DOHH2 (cell line): Measurements from ENCODE around the gene TMCO4.

Source experiments
- H3F3A ChIP-seq: fragments of 200-600 bp; sonication (generic), shearing (Covaris generic); 2 replicates; pipeline ENCODE4 v1.6.0; 2016; ENCODE audit warnings: antibody characterized with exemption, mild to moderate bottlenecking; ENCODE audit not compliant: control insufficient read depth, insufficient read depth
- H3K27ac ChIP-seq: fragments of 200-600 bp; sonication (generic); 2 replicates; pipeline ENCODE4 v1.5.1; 2014; ENCODE audit warnings: low read depth, mild to moderate bottlenecking, low read length, moderate library complexity
- H3K27me3 ChIP-seq: fragments of 200-600 bp; sonication (generic); 2 replicates; pipeline ENCODE4 v1.6.1; 2014; ENCODE audit warnings: mild to moderate bottlenecking, low read length, mixed read lengths; ENCODE audit not compliant: control insufficient read depth
- H3K36me3 ChIP-seq: fragments of 200-600 bp; sonication (generic); 2 replicates; pipeline ENCODE4 v1.6.1; 2014; ENCODE audit warnings: mild to moderate bottlenecking, low read length, moderate library complexity, mixed read lengths; ENCODE audit not compliant: control insufficient read depth
- H3K4me1 ChIP-seq: fragments of 200-600 bp; sonication (generic); 2 replicates; pipeline ENCODE4 v1.6.1; 2014; ENCODE audit warnings: mild to moderate bottlenecking, low read length, mixed read lengths; ENCODE audit not compliant: control insufficient read depth
- H3K4me2 ChIP-seq: fragments of 200-600 bp; sonication (generic); 2 replicates; pipeline ENCODE4 v1.6.0; 2014; ENCODE audit warnings: mild to moderate bottlenecking, low read length, moderate library complexity
- H3K4me3 ChIP-seq: fragments of 200-600 bp; sonication (generic); 2 replicates; pipeline ENCODE4 v1.5.1; 2014; ENCODE audit warnings: mild to moderate bottlenecking, low read length, mixed read lengths
- H3K79me2 ChIP-seq: fragments of 200-600 bp; sonication (generic); 2 replicates; pipeline ENCODE4 v1.6.1; 2014; ENCODE audit warnings: mild to moderate bottlenecking, low read length, mixed read lengths; ENCODE audit not compliant: control insufficient read depth
- H3K9me2 ChIP-seq: fragments of 200-600 bp; sonication (generic); replicated peaks from 2 replicates; pipeline ENCODE4 v1.6.1; 2014; ENCODE audit warnings: mild to moderate bottlenecking, low read length, mixed read lengths; ENCODE audit not compliant: control insufficient read depth
- H3K9me3 ChIP-seq: fragments of 200-600 bp; sonication (generic); 2 replicates; pipeline ENCODE4 v1.6.1; 2014; ENCODE audit warnings: antibody characterized with exemption, low read length, mixed read lengths; ENCODE audit not compliant: control insufficient read depth, insufficient read depth
- H4K20me1 ChIP-seq: fragments of 200-600 bp; sonication (generic); 2 replicates; pipeline ENCODE4 v1.6.0; 2014; ENCODE audit warnings: low read depth, mild to moderate bottlenecking, antibody characterized with exemption, low read length, moderate library complexity; ENCODE audit not compliant: control insufficient read depth, insufficient read depth
- CTCF ChIP-seq: fragments of 200-600 bp; sonication (generic); IDR thresholded peaks from one replicate; pipeline ENCODE4 v1.5.1; 2014; ENCODE audit warnings: antibody characterized with exemption, mild to moderate bottlenecking, low read depth, low read length; ENCODE audit not compliant: poor library complexity, severe bottlenecking
- EZH2phosphoT487 ChIP-seq: fragments of 200-600 bp; sonication (generic); IDR thresholded peaks from 2 replicates; pipeline ENCODE4 v1.6.1; 2017; ENCODE audit warnings: borderline replicate concordance, mild to moderate bottlenecking, antibody characterized with exemption, low read length, moderate library complexity, mixed read lengths

TMCO4 gene

GRCh38 chr1:19657511-19657910 is 142.2 kb downstream of the TMCO4 start:
- Histone ChIP-seq H3K36me3 (no peaks in the 10 kb centered on the region), H4K20me1 (no peaks in the 10 kb centered on the region), H3F3A (peaks cover 4% of the 10 kb centered on the region; the same call in 1 of the 2 replicates), H3K4me1 (peaks cover 18% of the 10 kb centered on the region), H3K9me3 (no peaks in the 10 kb centered on the region), H3K79me2 (no peaks in the 10 kb centered on the region), H3K27ac (no peak overlapping the region), H3K4me2 (no peak overlapping the region), H3K9me2 (no peaks in the 10 kb centered on the region), H3K27me3 (no peaks in the 10 kb centered on the region), H3K4me3 (no peak overlapping the region)
- no peak for TF ChIP-seq EZH2phosphoT487
- no peak for TF ChIP-seq CTCF

DNA sequence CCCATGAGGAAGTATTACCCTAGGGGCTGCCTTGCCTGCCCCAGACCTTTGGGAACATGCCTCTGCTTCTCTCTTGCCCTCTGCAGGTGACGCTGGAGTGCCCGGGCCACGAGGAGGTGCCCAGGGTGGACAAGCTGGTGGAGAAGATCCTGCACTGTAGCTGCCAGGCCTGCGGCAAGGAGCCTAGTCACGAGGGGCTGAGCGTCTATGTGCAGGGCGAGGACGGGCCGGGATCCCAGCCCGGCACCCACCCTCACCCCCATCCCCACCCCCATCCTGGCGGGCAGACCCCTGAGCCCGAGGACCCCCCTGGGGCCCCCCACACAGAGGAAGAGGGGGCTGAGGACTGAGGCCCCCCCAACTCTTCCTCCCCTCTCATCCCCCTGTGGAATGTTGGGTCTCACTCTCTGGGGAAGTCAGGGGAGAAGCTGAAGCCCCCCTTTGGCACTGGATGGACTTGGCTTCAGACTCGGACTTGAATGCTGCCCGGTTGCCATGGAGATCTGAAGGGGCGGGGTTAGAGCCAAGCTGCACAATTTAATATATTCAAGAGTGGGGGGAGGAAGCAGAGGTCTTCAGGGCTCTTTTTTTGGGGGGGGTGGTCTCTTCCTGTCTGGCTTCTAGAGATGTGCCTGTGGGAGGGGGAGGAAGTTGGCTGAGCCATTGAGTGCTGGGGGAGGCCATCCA is 142.8 kb downstream of the TMCO4 start:
- Histone ChIP-seq H3K9me2 (no peaks in the 10 kb centered on the region), H3K4me2 (no peak overlapping the region), H3K36me3 (no peaks in the 10 kb centered on the region), H3K9me3 (no peaks in the 10 kb centered on the region), H3K79me2 (no peaks in the 10 kb centered on the region), H4K20me1 (no peaks in the 10 kb centered on the region), H3K27me3 (no peaks in the 10 kb centered on the region), H3K4me3 (no peak overlapping the region), H3F3A (no peaks in the 10 kb centered on the region), H3K4me1 (peaks cover 18% of the 10 kb centered on the region), H3K27ac (no peak overlapping the region)
- TF ChIP-seq CTCF = no peak
- no peak for TF ChIP-seq EZH2phosphoT487

DNA sequence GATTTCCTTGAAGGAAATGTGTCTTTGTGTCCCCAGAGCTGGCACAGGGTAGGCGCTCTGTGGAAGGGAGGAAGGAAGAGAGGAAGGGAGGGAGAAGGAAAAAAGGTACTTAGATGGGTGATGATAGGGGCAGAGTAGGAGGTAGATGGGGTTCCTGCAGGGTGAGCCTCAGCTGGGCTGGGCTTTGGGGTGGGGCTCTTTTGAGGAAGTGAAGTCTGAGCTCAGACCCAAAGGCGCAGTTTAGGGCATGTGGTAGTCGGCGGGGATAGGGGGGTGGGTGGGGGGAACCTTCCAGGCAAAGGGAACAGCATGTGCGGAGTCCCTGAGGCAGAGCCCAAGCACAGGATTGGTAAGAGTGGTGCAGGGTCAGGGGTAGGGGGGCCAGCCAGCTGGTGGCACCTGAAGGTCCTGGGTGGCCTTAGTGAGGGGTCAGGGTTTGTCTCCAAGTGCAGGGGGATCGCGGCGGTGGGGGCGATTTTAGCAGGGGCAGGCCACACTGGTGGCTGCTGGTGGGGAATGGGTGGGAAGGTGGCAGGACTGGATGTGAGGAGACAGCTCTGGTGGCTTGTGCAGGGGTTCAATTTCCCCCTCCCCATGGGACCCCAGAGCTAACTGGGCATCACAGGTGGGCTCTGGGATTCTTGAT is 143.5 kb downstream of the TMCO4 start:
- H3K9me2 ChIP-seq = no peaks in the 10 kb centered on the region
- H3K9me3 ChIP-seq = no peaks in the 10 kb centered on the region
- H3K4me1 ChIP-seq = peaks cover 18% of the 10 kb centered on the region
- H3K79me2 ChIP-seq = no peaks in the 10 kb centered on the region
- no peaks in the 10 kb centered on the region for H3K27me3 ChIP-seq
- H3K36me3 ChIP-seq = no peaks in the 10 kb centered on the region
- H3K4me2 ChIP-seq = no peak overlapping the region
- no peak overlapping the region for H3K4me3 ChIP-seq
- TF ChIP-seq EZH2phosphoT487 (no peak), CTCF (no peak)
- no peak overlapping the region for H3K27ac ChIP-seq
- H4K20me1 ChIP-seq = no peaks in the 10 kb centered on the region
- no peaks in the 10 kb centered on the region for H3F3A ChIP-seq
